ENCODE results near the gene PRKCB.

PRKCB gene

GRCh38 chr16:23835390-23836077 lies at the start of gene PRKCB:
TSS of gene PRKCB (plus strand) at chr16:23835983.
- DNase-seq = no peak

DNA sequence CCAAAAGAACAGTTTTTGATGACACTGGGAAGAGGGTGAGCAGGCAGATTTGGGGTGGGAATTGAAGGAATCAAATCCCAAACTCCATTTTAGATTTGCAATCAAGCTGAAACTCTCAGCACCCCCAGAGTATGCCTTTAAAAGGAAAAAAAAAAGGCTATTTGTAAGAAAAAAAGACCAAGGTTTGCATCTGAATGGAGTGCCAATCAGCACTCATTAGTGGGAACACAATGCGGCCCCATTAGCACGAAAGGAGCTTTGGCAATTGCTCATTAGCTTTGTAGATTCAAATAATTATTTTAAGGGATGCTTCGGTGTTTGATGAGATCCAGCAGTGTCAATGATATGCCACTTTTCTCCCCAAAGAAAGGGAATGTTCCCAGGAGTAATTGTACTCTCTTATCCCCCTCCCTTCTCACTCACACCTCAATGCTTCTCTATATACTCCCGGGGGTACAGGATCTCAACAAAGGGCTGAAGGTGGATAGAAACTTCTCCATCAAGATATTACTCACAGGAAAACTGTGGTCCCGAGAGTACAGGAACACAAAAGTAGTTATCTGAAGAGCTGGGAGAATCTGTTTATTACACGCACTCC lies 48.7 kb upstream of the PRKCB start:
- DNase-seq = no peak

GRCh38 chr16:23788685-23789084 lies 47.1 kb upstream of the PRKCB start:
- no peak for DNase-seq

DNA sequence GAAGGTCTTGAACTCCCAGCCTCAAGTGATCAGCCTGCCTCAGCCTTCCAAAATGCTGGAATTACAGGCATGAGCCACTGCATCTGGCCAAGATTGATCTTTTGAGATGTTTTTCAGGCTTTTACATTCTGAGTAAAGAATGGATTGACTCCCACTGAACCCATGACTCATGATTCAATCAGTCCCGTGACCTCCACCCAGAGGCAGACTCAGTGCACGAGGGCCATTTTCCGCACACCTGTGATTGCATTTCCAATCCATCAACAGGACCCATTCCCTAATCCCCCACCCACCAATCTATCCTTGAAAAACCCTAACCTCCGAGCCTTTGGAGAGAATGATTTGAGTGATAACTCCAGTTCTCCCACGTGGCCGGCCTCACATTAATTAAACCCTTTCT lies 40.4 kb upstream of the PRKCB start:
- no peak for DNase-seq

GRCh38 chr16:23796941-23797340 lies 38.8 kb upstream of the PRKCB start:
- DNase-seq = no peak

DNA sequence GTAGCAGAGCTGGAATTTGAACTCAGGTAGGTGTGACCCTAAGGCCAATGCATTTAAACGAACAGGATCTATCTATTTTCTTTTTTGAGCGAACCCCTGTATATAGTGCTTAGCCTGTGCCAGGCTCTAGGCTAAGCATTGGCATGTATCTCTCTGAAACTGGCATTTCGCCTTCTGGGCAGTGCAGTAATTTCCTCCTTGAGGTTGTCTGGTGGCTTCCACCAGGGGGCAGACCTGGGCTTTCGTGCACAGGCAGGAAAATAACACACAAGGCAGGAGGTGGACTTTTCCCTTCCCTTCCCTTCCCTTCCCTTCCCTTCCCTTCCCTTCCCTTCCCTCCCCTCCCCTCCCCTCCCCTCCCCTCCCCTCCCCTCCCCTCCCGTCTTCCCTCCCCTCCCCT lies 34.4 kb upstream of the PRKCB start:
- peak; percentile 15 for DNase-seq

GRCh38 chr16:23802776-23803175 lies 33.0 kb upstream of the PRKCB start:
- no peak for DNase-seq

DNA sequence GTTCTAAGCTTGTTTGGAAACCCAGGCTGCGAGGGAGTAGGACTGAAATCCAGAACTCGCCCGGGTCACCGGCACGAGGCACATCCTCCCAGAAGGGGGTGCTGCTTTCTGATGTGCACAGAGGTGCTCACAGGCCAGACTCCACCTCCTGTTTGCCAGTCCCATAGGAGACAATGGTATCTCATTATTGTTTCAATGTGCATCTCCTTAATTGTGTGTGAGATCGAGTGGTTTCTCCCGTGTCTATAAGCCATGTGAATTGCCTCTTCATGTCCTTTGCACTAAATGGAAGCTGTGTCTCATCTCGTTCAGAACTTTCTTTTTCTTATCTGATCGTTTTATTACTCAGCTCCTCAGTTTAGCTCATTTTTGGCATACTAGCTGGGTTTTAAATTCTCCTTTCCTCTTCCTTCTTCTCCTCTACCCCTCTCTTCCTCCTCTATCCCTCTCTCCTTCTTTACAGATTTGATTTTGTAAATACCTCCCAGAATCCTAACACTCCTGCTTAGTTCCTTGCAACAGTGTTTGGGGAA lies 32.1 kb upstream of the PRKCB start:
- no peak for DNase-seq

- DNase-seq = no peak
These were observed 28.8 kb upstream of the PRKCB start for GRCh38 chr16:23807028-23807427.

GRCh38 chr16:23821467-23821866 lies 14.3 kb upstream of the PRKCB start:
- no peak for DNase-seq

- no peak for DNase-seq
These were observed 13.7 kb upstream of the PRKCB start for GRCh38 chr16:23821875-23822688.

GRCh38 chr16:23823475-23824384 lies 12.1 kb upstream of the PRKCB start:
- no peak for DNase-seq

DNA sequence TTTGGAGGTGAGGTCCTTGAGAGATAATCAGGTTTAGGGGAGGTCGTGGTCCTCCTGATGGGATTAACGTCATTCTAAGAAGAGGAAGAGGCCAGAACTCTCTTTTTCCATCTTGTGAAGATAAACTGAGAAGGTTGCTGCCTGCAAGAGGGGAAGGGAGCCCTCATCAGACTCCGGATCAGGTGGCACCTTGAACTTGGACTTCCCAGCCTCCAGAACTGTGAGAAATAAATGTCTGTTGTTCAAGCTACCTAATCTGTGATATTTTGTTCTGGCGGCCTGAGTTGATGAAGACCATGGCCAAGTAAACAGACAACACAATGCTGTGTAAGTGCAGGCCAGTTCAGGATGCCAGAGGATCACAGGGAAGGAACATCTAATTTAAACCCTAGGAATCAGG lies 10.9 kb upstream of the PRKCB start:
- no peak for DNase-seq

DNA sequence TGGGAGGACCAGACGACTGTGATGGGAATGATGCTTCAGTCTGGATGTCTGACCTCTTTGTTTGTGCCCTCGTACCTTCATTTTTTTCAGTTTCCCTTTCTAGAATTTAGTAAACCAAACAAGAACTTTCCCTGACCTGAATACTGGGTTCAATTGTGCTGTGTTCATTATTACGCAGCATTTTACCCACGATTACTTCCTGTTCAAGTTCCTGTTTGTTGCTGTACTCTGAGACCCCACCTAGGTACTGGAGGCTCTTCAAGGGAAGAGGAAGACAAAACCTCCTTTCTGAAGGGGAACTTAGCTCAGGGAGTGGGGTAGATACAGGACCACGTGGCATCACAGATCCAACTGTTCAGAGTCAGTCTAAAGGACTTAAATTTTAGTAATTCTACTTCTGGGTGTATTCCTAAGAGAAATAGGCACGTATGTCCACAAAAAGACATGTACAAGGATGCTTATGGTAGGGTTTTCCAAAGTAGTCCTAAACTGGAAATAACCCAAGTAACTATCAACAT lies 9.2 kb upstream of the PRKCB start:
- no peak for DNase-seq

- no peak for DNase-seq
These were observed 8.7 kb upstream of the PRKCB start for GRCh38 chr16:23827057-23827456.

- no peak for DNase-seq
These were observed 6.3 kb upstream of the PRKCB start for GRCh38 chr16:23829454-23829853.

DNA sequence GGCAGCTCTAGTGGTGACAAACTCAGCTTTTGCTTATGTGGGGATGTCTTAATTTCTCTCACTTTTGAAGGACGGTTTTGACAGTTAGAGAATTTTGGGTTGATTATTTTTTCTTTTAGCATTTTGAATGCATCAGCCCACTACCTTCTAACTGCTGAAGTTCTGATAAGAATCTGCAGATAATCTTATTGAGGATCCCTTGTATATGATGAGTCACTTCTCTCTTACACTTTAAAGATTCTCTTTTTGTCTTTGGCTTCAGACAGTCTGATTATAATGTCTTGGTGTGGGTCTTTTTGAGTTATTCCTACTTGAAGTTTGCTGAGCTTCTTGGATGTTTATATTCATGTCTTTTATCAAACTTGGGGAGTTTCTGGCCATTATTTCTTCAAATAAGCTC lies 5.5 kb upstream of the PRKCB start:
- DNase-seq = no peak

- DNase-seq = no peak
These were observed 2.9 kb upstream of the PRKCB start for GRCh38 chr16:23832882-23833281.

- DNase-seq = no peak
These were observed 2.3 kb upstream of the PRKCB start for GRCh38 chr16:23833504-23833903.

DNA sequence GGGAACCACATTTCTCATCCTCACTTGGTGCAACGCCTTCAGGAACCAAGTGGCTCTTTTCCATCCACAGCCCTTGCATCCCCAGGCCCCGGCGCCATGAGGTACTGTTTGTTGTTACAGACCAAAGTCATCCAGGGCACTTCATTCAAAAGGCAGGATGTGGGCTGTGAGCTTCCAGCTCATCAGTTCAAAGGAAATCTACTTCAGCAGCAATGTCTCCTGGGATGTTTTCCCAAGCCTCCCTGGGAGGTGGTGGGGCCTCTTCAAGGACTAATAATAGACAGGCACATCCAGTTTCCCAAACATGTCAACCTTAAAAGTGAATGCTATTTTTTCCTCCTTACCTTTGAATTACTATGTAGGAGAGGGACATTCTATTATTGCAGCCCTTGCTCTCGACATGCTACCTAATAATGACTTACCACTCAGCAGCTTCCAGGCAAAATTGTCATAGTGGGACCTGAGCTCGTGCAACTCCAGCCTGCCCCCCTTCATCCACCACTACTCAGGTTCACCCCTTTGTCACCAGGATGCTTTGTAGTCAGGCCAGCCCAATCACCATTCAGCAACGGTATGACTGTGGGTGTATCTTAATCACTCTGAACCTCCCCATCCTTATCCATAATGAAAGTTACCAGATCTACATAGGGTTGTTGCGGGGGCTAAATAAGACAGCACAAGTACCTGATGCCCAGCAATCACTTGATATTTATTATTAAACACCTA lies 1.7 kb upstream of the PRKCB start:
- DNase-seq = no peak

DNA sequence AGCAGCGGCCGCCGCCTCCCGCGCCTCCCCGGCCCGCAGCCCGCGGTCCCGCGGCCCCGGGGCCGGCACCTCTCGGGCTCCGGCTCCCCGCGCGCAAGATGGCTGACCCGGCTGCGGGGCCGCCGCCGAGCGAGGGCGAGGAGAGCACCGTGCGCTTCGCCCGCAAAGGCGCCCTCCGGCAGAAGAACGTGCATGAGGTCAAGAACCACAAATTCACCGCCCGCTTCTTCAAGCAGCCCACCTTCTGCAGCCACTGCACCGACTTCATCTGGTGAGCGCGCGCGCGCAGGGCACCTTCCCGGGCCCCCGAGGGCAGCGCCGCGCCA lies 258 bp downstream of the PRKCB start:
- DNase-seq = no peak

All from NCI-H1048 (cell line).